Glomerular endothelial cell (primary cell): Measurements from ENCODE around the gene FOXO1. TPM values are rescaled to one million over a fixed set of nuclear protein-coding genes. Genes with fewer than 3 reads are reported as not detected.
A peak's percentile ranks its signal among the peaks of the same experiment; 100 is the strongest.
"Not testable (repeated sequence)": the region's sequence is repeated elsewhere in the genome, so short reads cannot be mapped to it uniquely, and the experiment has no call there.

ENCODE experiments used
- DNase-seq: peaks from one replicate; pipeline ENCODE4 v3.0.0-alpha.2; 2011; ENCODE audit warnings: low read depth, low spot score; ENCODE audit errors: extremely low read depth
- total RNA-seq: library from RNA; depleted of rRNA; stranded (reverse); fragments of >200 nt; gene quantifications from 2 replicates; pipeline ENCODE4 v1.2.3, GENCODE V29; 2015

Gene FOXO1
- total RNA-seq = 33.7 and 68.3 TPM in 2 replicates

DNA sequence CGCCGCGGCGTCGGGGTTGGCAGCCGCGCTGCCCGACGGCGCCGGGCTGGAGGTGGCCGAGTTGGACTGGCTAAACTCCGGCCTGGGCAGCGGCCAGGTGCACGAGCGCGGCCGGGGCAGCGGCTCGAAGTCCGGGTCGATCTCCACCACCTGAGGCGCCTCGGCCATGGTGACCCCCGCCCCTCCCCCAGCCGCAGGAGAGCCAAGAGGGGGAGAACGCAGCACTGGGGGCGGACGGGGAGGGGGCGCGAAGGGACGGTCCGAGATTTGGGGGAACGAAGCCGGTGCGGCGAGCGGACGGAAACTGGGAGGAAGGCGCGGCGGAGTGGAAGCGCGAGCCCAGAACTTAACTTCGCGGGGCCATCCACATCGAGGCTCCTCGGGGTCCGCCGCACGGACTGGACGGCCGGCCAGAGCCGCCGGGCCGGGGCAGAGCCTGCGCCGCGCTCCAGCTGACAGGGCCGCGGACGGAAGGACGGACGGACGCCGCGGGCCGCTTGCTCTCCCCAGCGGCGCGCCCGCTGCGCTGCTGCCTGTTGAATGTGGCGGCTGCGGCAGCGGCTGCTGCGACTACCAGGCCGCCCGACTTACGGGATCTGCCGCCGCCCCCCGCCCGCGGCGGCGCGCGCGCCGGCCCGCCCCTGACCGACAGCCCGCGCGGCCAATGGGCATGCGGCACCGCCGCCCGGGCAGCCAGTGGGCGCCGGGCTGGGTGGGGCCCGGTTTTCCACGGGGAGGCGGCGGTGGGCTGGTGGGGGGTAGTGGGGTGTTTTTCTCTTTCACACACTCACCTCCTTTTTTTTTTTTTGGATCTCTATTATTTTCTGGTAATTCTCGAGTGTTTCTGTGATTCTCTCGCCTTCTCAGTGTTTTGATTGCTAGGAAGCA lies at the start of gene FOXO1:
TSS of gene FOXO1 (minus strand) at position 597 of the 888 bp plus-strand sequence. CDS start at position 168, 429 bp downstream.
- no peak for DNase-seq

- DNase-seq = not testable (repeated sequence)
Measured at GRCh38 chr13:40714433-40714832, 48.0 kb upstream of the FOXO1 start.

- DNase-seq = no peak
Measured at GRCh38 chr13:40706439-40706838, 40.0 kb upstream of the FOXO1 start.

DNA sequence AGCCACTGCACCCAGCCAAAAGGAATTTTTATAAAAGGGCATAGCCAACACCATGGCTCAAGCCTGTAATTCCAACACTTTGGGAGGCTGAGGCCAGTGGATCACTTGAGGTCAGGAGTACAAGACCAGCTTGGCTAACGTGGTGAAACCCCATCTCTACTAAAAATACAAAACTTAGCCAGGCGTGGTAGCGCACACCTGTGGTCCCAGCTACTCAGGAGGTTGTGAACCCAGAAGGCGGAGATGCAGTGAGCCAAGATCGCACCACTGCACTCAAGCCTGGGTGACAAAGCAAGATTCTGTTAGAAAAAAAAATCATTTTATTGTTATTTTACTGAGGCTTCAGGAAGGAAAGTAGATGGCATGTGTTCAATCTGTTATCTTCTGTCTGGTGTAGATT lies 31.3 kb upstream of the FOXO1 start:
- no peak for DNase-seq

GRCh38 chr13:40694426-40694825 lies 28.0 kb upstream of the FOXO1 start:
- no peak for DNase-seq

DNA sequence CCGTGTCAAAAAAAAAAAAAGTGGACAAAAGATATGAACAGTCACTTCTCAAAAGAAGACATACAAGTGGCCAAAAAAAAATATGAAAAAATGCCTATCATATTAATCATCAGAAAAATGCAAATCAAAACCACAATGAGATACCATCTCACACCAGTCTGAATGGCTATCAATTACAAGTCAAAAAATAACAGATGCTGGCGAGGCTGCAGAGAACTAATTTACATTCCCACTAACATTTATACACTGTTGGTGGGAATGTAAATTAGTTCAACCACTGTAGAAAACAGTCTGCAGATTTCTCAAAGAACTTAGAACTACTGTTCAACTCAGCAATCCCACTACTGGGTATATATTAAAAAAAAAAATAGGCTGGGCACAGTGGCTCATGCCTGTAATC lies 26.5 kb upstream of the FOXO1 start:
- no peak for DNase-seq

DNA sequence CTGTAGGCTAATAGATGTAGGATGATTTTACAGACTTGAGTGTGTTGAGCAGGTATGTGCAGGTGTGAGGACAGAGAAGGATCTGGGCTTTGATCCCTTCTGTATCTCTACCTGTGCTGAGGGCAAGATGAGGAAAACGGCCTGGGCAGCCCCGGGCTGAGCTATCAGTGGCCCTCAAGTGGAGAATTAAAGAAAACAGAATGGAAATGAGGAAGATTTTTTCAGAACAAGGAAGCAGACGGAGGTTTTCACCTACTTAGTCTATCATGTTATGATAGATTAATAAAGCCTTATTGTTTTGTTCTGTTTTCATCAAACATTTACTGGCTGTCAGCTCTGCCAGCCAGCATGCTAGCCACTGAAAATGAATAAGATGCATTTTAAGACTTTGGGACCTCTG lies 22.3 kb upstream of the FOXO1 start:
- DNase-seq = no peak

DNA sequence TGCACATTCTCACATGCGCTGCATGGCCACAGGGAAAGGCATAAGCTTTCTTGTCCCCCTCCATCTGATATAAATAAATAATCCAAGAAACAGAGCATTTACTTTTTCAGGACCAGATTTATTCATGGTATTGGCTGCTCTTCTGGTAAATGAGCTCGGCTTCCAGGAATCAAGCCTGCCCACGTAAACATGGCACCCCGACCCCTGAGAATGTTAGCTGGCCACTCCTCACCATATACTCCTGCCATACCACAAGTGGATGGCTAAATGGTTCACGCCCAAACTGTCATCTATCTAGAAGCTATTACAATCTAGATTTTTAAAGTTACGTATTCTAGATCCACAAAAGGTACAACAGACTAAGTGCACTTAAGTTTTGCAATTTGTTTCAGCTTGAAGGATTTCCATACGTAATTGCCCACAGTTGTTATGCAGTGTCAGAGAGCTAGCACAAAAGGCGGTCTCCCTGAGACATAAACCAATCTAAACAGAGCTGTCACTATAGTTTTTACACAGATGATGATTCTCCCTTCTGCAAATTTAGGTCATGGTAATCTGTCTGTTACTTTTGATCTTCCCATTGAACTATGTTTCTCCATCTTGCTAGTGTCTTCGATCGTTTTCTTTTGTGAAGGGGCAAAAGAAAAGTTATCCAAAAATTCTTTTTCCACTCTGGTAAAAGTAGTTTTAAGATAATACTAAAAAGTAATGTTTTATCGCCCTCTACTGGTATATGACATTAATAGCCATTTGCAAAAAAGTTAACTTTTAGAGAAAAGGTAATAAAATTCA lies 16.2 kb upstream of the FOXO1 start:
- DNase-seq = peak; percentile 27

DNA sequence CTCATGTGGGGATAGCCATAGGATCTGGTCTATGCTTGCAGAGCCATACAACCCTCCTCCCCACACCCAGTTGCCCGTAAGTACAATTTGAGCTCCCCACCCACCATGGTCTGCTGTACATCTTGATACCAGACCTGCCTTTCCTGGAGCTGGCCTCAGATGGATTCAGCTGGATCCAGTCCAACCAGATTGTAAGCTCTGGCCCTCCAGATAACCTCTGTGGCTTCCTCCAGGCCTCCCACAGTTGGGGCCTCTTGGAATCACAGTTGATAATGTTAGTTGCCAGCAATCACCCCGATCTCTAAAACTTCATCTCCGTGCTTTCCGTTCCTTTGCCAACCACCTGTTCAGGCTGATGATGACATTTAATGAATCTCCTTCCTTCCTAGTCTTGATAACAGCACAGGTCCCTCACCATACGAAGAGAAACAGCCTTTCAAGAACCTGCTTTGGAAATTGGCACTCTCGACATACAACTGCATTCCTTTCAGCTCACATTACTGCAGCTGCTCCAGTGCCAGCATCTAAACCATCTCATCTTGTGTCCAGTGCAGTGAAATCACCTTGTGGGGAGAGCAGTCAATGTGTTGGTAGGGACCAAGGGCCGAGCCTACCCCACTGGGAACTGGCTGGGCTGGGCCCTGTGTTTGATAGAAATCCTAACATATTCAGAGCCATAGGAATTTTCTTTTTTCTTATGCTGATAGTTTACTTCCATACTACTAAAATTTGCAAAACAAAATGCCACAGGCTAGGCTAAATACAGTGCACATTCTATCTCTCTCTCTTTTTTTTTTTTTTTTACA lies 15.1 kb upstream of the FOXO1 start:
- DNase-seq = peak; percentile 92

- no peak for DNase-seq
Measured at GRCh38 chr13:40680659-40681323, 14.3 kb upstream of the FOXO1 start.

- no peak for DNase-seq
Measured at GRCh38 chr13:40679480-40679985, 13.1 kb upstream of the FOXO1 start.

DNA sequence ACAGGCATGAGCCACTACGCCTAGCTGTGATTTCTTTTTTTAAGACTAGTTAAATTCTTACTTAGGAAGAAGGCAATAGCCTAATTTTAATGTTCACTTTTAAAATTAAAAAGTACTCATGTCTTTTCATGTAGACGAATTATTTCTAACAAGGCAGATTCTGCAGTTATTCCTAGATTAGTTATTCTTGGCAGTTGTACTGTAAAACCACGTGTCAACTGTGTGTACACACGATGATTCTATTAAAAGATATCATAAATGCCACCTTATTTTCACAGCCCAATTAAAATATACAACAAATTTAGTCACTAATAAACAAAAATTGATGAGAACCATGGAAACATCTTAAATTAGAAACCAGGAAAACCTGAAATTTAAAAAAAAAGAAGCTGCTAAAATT lies 10.6 kb upstream of the FOXO1 start:
- no peak for DNase-seq

- DNase-seq = no peak
Measured at GRCh38 chr13:40676007-40676406, 9.6 kb upstream of the FOXO1 start.

- no peak for DNase-seq
Measured at GRCh38 chr13:40673414-40673813, 7.0 kb upstream of the FOXO1 start.

- DNase-seq = no peak
Measured at GRCh38 chr13:40672765-40673397, 6.4 kb upstream of the FOXO1 start.

- DNase-seq = no peak
Measured at GRCh38 chr13:40671956-40672764, 5.7 kb upstream of the FOXO1 start.

- DNase-seq = no peak
Measured at GRCh38 chr13:40670307-40670706, 3.9 kb upstream of the FOXO1 start.

GRCh38 chr13:40668335-40668734 lies 1.9 kb upstream of the FOXO1 start:
- DNase-seq = no peak

- DNase-seq = no peak
Measured at GRCh38 chr13:40667622-40667978, 1.2 kb upstream of the FOXO1 start.
